HEK293T (cell line): ENCODE data around the gene BBS12.
A peak's percentile ranks its signal among the peaks of the same experiment; 100 is the strongest.

ENCODE experiments used
- CTCF ChIA-PET: fragments of 350-600 bp; formaldehyde crosslinking; extraction: SDS; loops from one replicate; lab custom pipeline; 2021; ENCODE audit warnings: antibody characterized with exemption, inconsistent platforms; lab: Yijun Ruan, JAX
- POLR2A ChIA-PET: fragments of 350-600 bp; formaldehyde crosslinking; extraction: SDS; loops from one replicate; lab custom pipeline; 2020; ENCODE audit warnings: antibody characterized with exemption, inconsistent platforms; lab: Yijun Ruan, JAX
- DNase-seq: peaks from one replicate; pipeline ENCODE4 v3.0.0; 2012; ENCODE audit warnings: mixed read lengths; ENCODE audit errors: extremely low spot score
- ARNT ChIP-seq: fragments of 450-650 bp; IDR thresholded peaks from 2 replicates; pipeline ENCODE4 v1.6.1; 2017; ENCODE audit warnings: mild to moderate bottlenecking
- BHLHE40 ChIP-seq: fragments of 450-650 bp; IDR thresholded peaks from 2 replicates; pipeline ENCODE4 v1.6.1; 2016; ENCODE audit warnings: mild to moderate bottlenecking, moderate library complexity, borderline replicate concordance
- CTBP1 ChIP-seq: fragments of 450-650 bp; IDR thresholded peaks from 2 replicates; pipeline ENCODE4 v1.6.1; 2016; ENCODE audit warnings: borderline replicate concordance
- ELF4 ChIP-seq: fragments of 450-650 bp; IDR thresholded peaks from 2 replicates; pipeline ENCODE4 v1.6.1; 2017; ENCODE audit warnings: antibody characterized with exemption
- FOXA1 ChIP-seq: fragments of 450-650 bp; IDR thresholded peaks from 2 replicates; pipeline ENCODE4 v1.6.1; 2016; ENCODE audit warnings: mild to moderate bottlenecking
- FOXK2 ChIP-seq: fragments of 450-650 bp; IDR thresholded peaks from 2 replicates; pipeline ENCODE4 v1.6.1; 2016; ENCODE audit warnings: mild to moderate bottlenecking
- FOXM1 ChIP-seq: fragments of 450-650 bp; IDR thresholded peaks from 2 replicates; pipeline ENCODE4 v1.6.1; 2017; ENCODE audit warnings: mild to moderate bottlenecking, borderline replicate concordance
- HDGF ChIP-seq: fragments of 450-650 bp; IDR thresholded peaks from 2 replicates; pipeline ENCODE4 v1.6.1; 2017; ENCODE audit warnings: antibody characterized with exemption, borderline replicate concordance
- L3MBTL2 ChIP-seq: fragments of 450-650 bp; conservative IDR thresholded peaks from 2 replicates; pipeline ENCODE4 v1.6.1; 2016; ENCODE audit warnings: mild to moderate bottlenecking
- LEF1 ChIP-seq: fragments of 450-650 bp; IDR thresholded peaks from 2 replicates; pipeline ENCODE4 v1.6.1; 2017; ENCODE audit warnings: mild to moderate bottlenecking, borderline replicate concordance
- NFRKB ChIP-seq: fragments of 450-650 bp; IDR thresholded peaks from 2 replicates; pipeline ENCODE4 v1.6.1; 2016; ENCODE audit warnings: mild to moderate bottlenecking, moderate library complexity
- SP1 ChIP-seq: fragments of 450-650 bp; IDR thresholded peaks from 2 replicates; pipeline ENCODE4 v1.6.1; 2017
- SUZ12 ChIP-seq: fragments of 450-650 bp; IDR thresholded peaks from 2 replicates; pipeline ENCODE4 v1.6.1; 2016; ENCODE audit warnings: mild to moderate bottlenecking
- TARDBP ChIP-seq: fragments of 450-650 bp; IDR thresholded peaks from 2 replicates; pipeline ENCODE4 v1.6.1; 2016
- ZNF384 ChIP-seq: fragments of 450-650 bp; IDR thresholded peaks from 2 replicates; pipeline ENCODE4 v1.6.1; 2016
- TF ChIP-seq, protein P1 (sequence below): fragments of 450-650 bp; IDR thresholded peaks from 2 replicates; pipeline ENCODE4 v1.6.1; 2016

The BBS12 gene

DNA sequence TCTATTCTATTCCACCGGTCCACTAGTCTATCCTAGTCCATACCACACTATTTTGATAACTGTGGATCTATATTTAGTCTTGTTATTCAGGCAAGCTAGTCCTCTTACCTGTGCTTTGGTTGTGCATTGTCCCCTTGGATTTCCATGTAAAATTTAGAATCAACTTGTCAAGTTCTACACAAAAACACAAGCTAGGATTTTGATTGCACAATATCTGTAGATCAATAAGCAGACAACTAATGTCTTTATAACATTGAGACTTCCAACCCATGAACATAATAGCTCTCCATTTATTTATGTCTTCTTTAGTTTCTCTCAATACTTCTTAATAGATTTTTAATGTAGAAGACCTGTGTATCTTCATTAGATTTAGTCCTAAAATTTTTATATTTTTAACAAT is 10.2 kb upstream of the BBS12 start:
- ChIA-PET POLR2A (no interaction called here), CTCF (no interaction called here)
- DNase-seq: no peak
- no peak for TF ChIP-seq L3MBTL2
- no peak for TF ChIP-seq LEF1
- TF ChIP-seq, protein P1, sequence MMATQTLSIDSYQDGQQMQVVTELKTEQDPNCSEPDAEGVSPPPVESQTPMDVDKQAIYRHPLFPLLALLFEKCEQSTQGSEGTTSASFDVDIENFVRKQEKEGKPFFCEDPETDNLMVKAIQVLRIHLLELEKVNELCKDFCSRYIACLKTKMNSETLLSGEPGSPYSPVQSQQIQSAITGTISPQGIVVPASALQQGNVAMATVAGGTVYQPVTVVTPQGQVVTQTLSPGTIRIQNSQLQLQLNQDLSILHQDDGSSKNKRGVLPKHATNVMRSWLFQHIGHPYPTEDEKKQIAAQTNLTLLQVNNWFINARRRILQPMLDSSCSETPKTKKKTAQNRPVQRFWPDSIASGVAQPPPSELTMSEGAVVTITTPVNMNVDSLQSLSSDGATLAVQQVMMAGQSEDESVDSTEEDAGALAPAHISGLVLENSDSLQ: no peak
- no peak for TF ChIP-seq TARDBP
- TF ChIP-seq HDGF: no peak
- TF ChIP-seq FOXK2: no peak
- TF ChIP-seq SUZ12: no peak
- TF ChIP-seq SP1: no peak

DNA sequence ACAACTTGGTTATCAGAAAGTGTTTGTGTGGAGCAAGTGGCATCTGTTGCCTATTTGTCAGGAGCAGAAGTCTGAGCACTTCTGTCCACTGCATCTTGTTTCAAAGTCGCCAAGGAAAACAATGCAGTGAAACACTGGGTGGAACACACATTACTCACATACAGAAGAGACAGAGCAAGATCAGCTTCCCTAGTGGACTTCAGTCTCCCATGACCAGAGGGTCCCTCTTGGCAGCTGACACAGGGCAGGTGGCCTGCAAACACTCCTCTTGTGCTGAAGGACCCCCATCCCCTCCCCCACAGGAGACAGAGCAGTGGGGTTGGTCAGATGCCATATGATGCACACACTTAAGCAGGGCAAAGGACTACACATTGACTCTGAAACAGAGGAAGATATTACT is 3.6 kb upstream of the BBS12 start:
- POLR2A ChIA-PET: no interaction called here
- CTCF ChIA-PET: interaction anchor here (1.0 kb wide), 1 partner anchor 12 kb away, joined by 3 read pairs; no protein-coding TSS in a partner anchor
- TF ChIP-seq ARNT (no peak), L3MBTL2 (no peak), FOXA1 (no peak), SP1 (no peak), LEF1 (no peak), NFRKB (no peak), CTBP1 (no peak), BHLHE40 (no peak), ZNF384 (no peak), FOXM1 (no peak), FOXK2 (no peak), SUZ12 (no peak), TARDBP (no peak), HDGF (no peak), ELF4 (no peak)
- TF ChIP-seq, protein P1: no peak
- DNase-seq: no peak

DNA sequence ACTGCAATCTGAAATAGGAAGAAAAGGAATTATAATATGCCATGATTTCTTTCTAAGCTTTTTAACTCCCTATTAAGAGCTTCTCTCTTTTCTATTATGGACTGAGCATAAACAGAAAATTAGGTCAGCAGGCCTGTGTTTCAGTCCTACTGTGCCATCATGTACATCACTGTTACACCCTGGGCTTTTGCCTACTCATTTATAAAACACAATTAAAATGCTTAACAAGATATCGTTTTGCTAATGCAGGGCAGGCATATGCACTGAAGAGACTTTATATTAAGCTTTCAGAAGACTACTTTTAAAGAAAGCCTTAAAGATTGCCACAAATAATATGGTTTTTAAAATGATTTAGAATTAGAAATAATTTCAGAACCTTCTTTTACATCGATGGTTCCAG is 828 bp upstream of the BBS12 start:
- TF ChIP-seq CTBP1: no peak
- no peak for TF ChIP-seq ELF4
- no peak for TF ChIP-seq FOXK2
- TF ChIP-seq FOXA1: no peak
- no peak for TF ChIP-seq SP1
- no peak for TF ChIP-seq NFRKB
- no peak for TF ChIP-seq BHLHE40
- no peak for TF ChIP-seq FOXM1
- no peak for TF ChIP-seq L3MBTL2
- no peak for TF ChIP-seq ARNT
- TF ChIP-seq, protein P1: no peak
- POLR2A ChIA-PET: interaction anchor here (1.0 to 2.5 kb wide), 3 partner anchors 11 to 190 kb away, joined by 3 to 8 read pairs (median 3); partner anchors contain the start of gene NUDT6
- CTCF ChIA-PET: interaction anchor here (0.9 to 2.4 kb wide), 4 partner anchors 13 to 199 kb away, joined by 3 to 15 read pairs (median 4); no protein-coding TSS in a partner anchor
- no peak for DNase-seq

DNA sequence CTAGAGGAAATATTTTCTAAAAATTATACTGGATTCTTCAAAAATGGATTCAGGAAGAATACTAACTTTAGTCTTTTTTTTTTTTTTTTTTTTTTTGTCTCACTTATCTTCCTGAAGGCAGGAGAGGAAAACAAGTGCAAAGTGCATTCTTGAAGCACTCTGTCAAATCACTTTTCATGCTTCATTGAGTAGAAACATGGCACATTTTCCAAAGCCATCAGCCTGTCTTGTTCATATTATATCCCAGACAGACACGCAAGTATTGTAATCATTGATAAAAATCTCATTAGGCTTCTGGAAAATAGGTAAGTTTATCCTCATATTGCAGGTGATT is 1.2 kb downstream of the BBS12 start:
- POLR2A ChIA-PET: interaction anchor here (2.5 kb wide), 1 partner anchor 188 kb away, joined by 8 read pairs; the partner anchor contains the start of gene NUDT6
- CTCF ChIA-PET: no interaction called here
- no peak for DNase-seq
- TF ChIP-seq SUZ12 (no peak), ZNF384 (0 out of 2 replicates have a peak, but pooled peaks have one; percentile 38)

DNA sequence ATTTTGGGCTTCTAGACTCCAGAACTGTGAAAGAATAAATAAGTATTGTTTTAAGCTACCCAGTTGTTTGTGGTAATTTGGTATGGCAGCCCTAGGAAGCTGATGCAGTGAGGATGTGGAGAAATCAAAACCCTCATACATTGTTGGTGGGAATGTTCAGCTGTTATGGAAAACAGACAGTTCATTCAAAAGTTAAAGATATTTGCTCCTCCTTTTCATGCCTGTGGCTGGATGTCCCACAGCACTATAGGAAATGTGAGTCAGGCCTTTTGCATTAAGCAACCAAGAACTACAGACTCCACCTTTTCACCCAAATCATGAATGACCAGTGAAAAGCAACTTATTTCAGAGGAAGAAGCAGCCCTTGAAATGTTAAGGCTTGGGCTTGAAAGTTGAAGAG is 6.7 kb downstream of the BBS12 start:
- CTCF ChIA-PET: interaction anchor here (0.6 kb wide), 1 partner anchor 1116 kb away, joined by 3 read pairs; no protein-coding TSS in a partner anchor
- no peak for DNase-seq
- POLR2A ChIA-PET: no interaction called here
- TF ChIP-seq FOXK2: no peak

DNA sequence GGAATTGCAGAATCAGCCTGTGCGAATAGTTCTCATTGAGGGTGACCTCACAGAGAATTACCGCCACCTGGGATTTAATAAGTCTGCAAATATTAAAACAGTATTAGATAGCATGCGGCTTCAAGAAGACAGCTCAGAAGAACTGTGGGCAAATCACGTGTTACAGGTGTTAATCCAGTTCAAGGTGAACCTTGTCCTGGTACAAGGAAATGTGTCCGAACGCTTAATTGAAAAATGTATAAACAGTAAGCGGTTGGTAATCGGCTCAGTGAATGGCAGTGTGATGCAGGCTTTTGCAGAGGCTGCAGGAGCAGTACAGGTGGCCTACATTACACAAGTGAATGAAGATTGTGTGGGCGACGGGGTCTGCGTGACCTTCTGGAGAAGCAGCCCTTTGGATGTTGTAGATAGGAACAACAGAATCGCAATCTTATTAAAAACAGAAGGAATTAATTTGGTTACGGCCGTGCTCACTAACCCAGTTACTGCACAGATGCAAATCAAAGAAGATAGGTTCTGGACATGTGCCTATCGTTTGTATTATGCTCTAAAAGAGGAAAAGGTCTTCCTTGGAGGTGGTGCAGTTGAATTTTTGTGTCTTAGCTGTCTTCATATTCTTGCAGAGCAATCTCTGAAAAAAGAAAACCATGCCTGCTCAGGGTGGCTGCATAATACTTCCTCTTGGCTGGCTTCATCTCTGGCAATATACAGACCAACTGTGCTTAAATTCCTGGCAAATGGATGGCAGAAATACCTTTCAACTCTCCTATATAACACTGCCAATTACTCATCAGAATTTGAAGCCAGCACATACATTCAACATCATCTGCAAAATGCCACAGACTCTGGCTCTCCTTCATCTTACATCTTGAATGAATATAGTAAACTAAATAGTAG is 10.7 kb downstream of the BBS12 start:
- ChIA-PET POLR2A (no interaction called here), CTCF (no interaction called here)
- DNase-seq: no peak
- TF ChIP-seq ELF4: no peak

DNA sequence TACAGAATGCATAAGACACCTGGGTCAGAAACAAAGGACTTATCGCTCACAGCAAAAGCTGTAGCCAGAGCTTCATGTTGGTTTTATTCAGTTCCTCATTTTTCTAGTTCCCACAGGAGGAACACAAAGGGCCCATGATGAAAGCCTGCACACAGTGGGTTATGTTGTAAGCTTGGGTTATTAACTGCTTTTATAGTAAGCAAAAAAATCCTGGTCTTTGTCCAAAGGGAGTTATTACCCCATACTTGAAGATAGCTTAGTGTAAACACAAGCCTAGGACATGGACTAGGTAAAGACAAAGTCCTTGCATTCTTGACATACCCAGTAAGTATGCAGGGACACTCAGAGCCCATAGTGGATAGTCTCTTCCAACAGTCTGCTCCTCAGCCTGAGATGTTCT is 11.7 kb downstream of the BBS12 start:
- TF ChIP-seq LEF1 (no peak), ELF4 (no peak), HDGF (no peak), SP1 (no peak), ARNT (no peak), NFRKB (no peak), FOXA1 (no peak), ZNF384 (no peak)
- DNase-seq: no peak
- POLR2A ChIA-PET: no interaction called here
- CTCF ChIA-PET: no interaction called here
